ENCODE results near the gene GPBP1.

DNA sequence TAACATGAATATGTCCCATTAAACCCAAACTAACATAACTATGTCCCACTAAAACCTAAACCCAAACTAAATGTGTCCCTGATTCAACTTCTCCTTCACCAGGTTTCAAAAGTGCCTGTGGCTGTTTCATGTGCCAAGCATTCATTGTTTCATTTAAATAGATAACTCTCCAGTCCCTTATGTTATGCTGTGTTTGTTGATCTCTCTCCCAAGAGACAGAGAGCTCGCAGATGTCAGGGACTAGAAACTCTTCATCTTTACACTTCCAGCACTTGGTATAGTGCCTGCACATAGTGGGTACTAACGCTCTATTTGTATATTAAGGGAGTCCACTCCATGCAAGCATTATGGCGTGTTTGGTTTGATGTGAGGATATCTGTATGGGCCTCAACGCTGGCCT lies 118.0 kb downstream of the GPBP1 start:
- no peak for TF ChIP-seq POLR2AphosphoS5 (IDR thresholded peaks at IDR 0.05; ENCODE audit: low read depth, low read length)
- TF ChIP-seq POLR2A (IDR thresholded peaks at IDR 0.05; ENCODE audit: borderline replicate concordance, extremely low read depth, insufficient read depth, insufficient read length): no peak
- TF ChIP-seq REST (IDR thresholded peaks at IDR 0.05; ENCODE audit: low read depth): no peak
- no peak for TF ChIP-seq RAD21 (IDR thresholded peaks at IDR 0.05; ENCODE audit: low read depth)
- no peak for TF ChIP-seq CTCF (IDR thresholded peaks at IDR 0.05 in 2 of 3, conservative IDR thresholded peaks at IDR 0.05 in 1 of 3; ENCODE audit: borderline replicate concordance in 1 of 3, insufficient read depth in 1 of 3, low read depth in 2 of 3, low read length in 2 of 3)
- no peak for TF ChIP-seq ZNF274 (IDR thresholded peaks at IDR 0.05; ENCODE audit: low read depth, low read length)
- TF ChIP-seq YY1 (IDR thresholded peaks at IDR 0.05; ENCODE audit: extremely low read depth, insufficient replicate concordance, low read depth, low read length): no peak
- no peak for TF ChIP-seq SP1 (IDR thresholded peaks at IDR 0.05; ENCODE audit: low read depth)
- TF ChIP-seq JUND (IDR thresholded peaks at IDR 0.05): no peak
